PFSK-1 (cell line): ENCODE measurements around the gene CHST15.

Experiments used
- FOXP2 ChIP-seq: optimal IDR thresholded peaks from 2 replicates; pipeline ENCODE3; 2011; ENCODE audit warnings: borderline replicate concordance, control low read depth, inconsistent platforms; ENCODE audit not compliant: insufficient read depth; ENCODE audit errors: extremely low read length, extremely low read depth
- POLR2AphosphoS5 ChIP-seq: IDR thresholded peaks from 2 replicates; pipeline ENCODE4 v1.6.1; 2012; ENCODE audit warnings: low read depth, mild to moderate bottlenecking, control low read depth, low read length, moderate library complexity
- REST ChIP-seq, 2 experiments: IDR thresholded peaks; 2 replicates each; pipeline versions ENCODE4 v1.6.1 to v1.8.0; 2011 to 2012; ENCODE audit warnings: low read depth in 2 of 2, low read length in 2 of 2, control low read depth in 1 of 2, inconsistent platforms in 1 of 2, mild to moderate bottlenecking in 1 of 2, moderate library complexity in 1 of 2; ENCODE audit not compliant: insufficient read depth in 1 of 2
- SIN3A ChIP-seq: IDR thresholded peaks from 2 replicates; pipeline ENCODE4 v1.6.1; 2012; ENCODE audit warnings: mild to moderate bottlenecking, low read length, moderate library complexity, borderline replicate concordance; ENCODE audit not compliant: insufficient read depth
- TAF1 ChIP-seq: IDR thresholded peaks from 2 replicates; pipeline ENCODE4 v1.6.1; 2012; ENCODE audit warnings: low read length, control low read depth, borderline replicate concordance; ENCODE audit not compliant: insufficient read depth

CHST15 gene

GRCh38 chr10:124003070-124003419 is 90.4 kb downstream of the CHST15 start:
- TF ChIP-seq POLR2AphosphoS5: no peak
- no peak for TF ChIP-seq REST (IDR thresholded peaks at IDR 0.05; ENCODE audit: insufficient read depth in 1 of 2, low read depth in 2 of 2, low read length in 2 of 2)

- TF ChIP-seq POLR2AphosphoS5 (no peak), SIN3A (no peak), FOXP2 (no peak), TAF1 (no peak), REST (IDR thresholded peaks at IDR 0.05; ENCODE audit: insufficient read depth in 1 of 2, low read depth in 2 of 2, low read length in 2 of 2) (no peak)
Measured at GRCh38 chr10:124002391-124003069, 90.9 kb downstream of the CHST15 start.

- TF ChIP-seq TAF1: no peak
- TF ChIP-seq REST (IDR thresholded peaks at IDR 0.05; ENCODE audit: insufficient read depth in 1 of 2, low read depth in 2 of 2, low read length in 2 of 2): no peak
- no peak for TF ChIP-seq POLR2AphosphoS5
- no peak for TF ChIP-seq FOXP2
- no peak for TF ChIP-seq SIN3A
Measured at GRCh38 chr10:124001391-124002148, 91.8 kb downstream of the CHST15 start.

GRCh38 chr10:124000792-124001201 is 92.6 kb downstream of the CHST15 start:
- TF ChIP-seq REST (IDR thresholded peaks at IDR 0.05; ENCODE audit: insufficient read depth in 1 of 2, low read depth in 2 of 2, low read length in 2 of 2) (no peak), TAF1 (no peak), SIN3A (no peak), POLR2AphosphoS5 (no peak), FOXP2 (no peak)
